ENCODE data around the gene MSANTD2.

GRCh38 chr11:124751391-124751740 is 48.8 kb downstream of the MSANTD2 start:
- TF ChIP-seq CTCF (IDR thresholded peaks at IDR 0.05), result no peak
- TF ChIP-seq POLR2A (IDR thresholded peaks at IDR 0.05), result no peak
